CD4-positive, alpha-beta T cell treated with Interleukin-12 subunit alpha and Interleukin-12 subunit beta, for 1 hour (primary cell): ENCODE data around the gene CTSK.
"Not testable (repeated sequence)": the region's sequence is repeated elsewhere in the genome, so short reads cannot be mapped to it uniquely, and the experiment has no call there.

Source experiments
- DNase-seq: peaks from one replicate; pipeline ENCODE4 v3.0.0-alpha.2; 2020

The CTSK gene

DNA sequence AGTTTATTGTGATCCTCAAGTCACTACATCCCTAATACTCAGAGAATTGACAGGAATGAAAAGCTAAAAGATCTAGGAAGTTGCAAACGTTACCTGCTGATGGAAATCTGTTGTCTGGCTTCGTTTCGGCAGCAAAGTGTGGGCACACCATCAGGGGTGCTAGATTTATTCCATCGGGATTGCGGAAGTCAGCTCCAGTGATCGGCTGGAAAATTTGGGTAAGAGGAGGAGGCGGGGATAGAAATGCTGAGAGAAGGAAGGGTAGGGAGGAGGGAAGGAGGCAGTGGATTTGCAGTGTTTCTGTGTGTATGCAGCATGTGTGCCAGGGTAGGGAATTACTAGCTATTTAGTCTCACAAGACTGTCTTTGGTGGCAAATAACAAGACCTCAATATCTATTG is at the start of gene CTSK:
Gene CTSK (minus strand): TSS at position 140 of the 400 bp plus-strand sequence. CDS start 1,455 bp downstream, outside the sequence.
- DNase-seq, result no peak

- not testable (repeated sequence) for DNase-seq
Observed at GRCh38 chr1:150852734-150853133, 44.7 kb upstream of the CTSK start.

DNA sequence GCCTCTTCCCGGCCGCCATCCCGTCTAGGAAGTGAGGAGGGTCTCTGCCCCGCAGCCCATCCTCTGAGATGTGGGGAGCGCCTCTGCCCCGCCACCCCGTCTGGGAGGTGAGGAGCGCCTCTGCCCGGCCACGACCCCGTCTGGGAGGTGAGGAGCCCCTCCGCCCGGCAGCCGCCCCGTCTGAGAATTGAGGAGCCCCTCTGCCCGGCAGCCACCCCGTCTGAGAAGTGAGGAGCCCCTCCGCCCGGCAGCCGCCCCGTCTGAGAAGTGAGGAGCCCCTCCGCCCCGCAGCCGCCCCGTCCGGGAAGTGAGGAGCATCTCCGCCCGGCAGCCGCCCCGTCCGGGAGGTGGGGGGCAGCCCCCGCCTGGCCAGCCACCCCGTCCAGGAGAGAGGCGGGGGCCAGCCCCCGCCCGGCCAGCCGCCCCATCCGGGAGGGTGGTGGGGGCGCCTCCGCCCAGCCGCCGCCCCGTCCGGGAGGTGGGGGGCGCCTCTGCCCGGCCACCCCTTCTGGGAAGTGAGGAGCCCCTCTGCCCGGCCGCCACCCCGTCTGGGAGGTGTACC is 42.8 kb upstream of the CTSK start:
- DNase-seq, result not testable (repeated sequence)

- no peak for DNase-seq
Observed at GRCh38 chr1:150846473-150847146, 38.5 kb upstream of the CTSK start.

- no peak for DNase-seq
Observed at GRCh38 chr1:150843474-150843873, 35.4 kb upstream of the CTSK start.

GRCh38 chr1:150842964-150843363 is 34.9 kb upstream of the CTSK start:
- DNase-seq, result no peak

DNA sequence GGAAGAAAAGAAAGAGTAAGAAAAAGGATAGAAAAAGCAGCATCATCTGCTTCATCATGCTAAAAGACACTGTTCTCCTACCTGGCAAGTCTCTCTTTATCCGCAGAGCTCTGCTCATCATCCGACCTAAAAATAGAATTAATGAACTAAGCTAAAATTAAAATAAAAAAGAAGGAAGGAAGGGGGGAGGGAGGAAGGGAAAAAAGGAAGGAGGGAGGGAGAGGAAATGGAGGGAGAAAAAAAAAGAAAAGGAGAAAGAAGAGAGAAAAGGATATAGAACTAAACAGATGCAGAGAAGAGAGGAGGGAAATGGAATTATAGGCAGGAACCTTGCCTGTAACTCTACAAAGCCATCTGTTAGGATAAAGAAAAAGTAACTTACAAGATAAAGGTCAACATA is 34.3 kb upstream of the CTSK start:
- no peak for DNase-seq

- DNase-seq, result peak; percentile 33
Observed at GRCh38 chr1:150841626-150842025, 33.6 kb upstream of the CTSK start.

- DNase-seq, result not testable (repeated sequence)
Observed at GRCh38 chr1:150840850-150841249, 32.8 kb upstream of the CTSK start.

DNA sequence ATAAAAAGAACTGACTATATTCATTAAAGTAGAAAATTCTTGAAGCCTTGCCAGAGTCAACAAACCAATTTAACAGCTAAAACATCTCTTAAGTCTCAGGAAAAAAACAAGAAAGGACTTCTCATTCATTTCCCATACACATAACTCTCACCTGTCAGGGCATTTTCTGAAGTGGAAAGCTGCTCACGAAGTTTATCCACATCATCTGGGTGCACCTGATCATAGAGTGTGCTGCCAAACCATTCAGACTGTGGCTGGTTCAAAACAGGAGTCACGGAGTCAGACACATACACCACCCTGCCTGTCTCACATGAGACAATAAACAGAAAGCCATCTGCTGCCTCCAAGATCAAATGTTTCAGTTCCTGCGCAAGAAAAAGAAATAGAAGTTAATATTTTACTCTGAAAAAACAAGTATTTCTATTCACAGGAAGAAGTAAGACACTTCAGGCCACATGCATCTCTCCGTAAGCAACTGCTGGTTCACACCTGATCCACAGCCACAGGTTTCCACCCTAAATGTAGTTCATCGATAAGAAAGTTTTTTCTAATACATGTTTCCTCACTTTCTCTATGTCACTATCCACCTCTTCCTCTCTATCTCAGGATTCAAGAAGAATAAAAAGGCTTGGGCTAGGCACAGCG is 28.2 kb upstream of the CTSK start:
- DNase-seq, result no peak

GRCh38 chr1:150833961-150834360 is 25.9 kb upstream of the CTSK start:
- not testable (repeated sequence) for DNase-seq

- DNase-seq, result no peak
Observed at GRCh38 chr1:150832597-150832996, 24.5 kb upstream of the CTSK start.

DNA sequence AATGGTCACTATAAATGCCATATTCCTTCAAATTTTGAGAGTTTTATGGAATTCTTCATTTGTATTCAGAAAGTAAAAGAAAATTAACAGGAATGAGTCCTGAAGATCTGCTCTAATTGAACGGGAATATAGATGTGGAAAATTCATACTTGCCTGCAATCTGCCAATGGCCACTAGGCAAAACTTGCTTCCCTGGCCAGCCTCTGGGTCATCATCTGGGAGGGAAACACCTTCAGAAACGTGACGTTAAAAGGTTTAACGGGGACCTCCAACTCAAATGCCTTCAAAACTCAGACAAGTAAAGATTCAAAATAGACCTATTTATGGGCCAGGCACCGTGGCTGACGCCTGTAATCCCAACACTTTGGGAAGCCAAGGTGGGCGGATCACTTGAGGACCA is 21.7 kb upstream of the CTSK start:
- DNase-seq, result no peak

DNA sequence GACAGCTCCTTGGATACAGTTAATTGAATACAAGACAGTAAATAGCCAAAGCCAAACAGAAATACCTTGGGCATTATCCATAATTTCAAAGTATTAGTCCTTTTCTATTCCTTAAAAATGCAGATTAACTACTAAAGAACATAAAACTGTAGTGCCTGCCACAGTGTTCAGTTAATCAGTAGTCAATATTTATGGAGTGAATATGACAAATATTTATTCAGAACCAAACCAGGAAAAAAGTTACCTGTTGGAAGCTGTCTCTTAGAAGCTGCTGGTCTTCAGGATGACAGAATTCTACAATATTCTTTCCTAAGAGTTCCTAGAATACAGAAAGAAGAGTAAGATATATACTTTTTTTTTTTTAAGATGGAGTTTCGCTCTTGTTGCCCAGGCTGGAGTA is 18.2 kb upstream of the CTSK start:
- DNase-seq, result no peak

DNA sequence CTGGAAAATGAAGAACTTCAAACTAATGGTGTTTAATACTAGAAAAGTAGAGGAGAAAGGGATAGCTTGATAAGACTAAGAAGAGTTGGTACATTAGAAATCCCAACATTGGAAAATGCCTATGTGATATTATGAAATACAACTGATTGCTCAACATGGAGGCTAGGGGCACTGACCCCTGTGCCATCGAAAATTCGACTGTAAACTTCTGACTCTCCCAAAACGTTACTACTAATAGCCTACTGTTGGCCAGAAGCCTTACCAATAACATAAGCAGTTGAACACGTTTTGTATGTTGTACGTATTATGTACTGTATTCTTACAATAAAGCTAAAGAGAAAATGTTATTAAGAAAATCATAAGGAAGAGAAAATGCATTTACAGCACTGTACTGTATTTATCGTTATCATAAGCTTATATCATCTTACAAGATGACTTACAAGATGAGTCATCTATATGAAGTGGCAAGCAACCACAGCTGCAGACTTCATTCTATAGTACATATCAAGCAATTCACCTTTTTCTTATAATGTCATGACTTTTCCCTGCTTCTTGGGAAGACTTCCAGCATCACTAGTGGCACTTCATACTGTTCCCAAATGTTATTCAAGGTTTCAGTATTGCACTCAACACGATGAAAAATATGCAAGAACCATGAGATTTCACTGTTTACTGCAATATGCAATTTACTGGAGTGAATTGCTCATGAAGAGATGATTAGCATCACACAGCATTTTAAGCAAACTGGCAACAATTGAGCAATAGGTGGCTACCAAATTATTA is 12.9 kb upstream of the CTSK start:
- no peak for DNase-seq

DNA sequence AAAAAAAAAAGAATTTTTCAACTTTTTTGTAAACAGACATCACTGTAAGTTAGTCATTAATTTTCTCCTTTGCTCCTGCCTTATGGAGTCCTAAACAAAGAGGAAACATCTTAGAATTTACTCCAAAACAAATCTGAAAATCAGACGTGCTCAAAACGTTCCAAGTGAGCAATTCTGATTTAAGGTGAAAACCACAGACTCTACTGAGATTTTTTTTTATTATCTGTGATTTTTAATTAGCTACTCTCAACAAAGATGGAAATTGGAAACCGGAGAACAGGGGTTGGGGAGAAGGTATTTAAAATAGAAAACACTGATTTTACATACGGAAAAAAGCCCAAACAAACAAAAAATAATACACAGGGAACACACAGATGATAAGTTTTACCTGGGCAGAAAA is 7.8 kb upstream of the CTSK start:
- no peak for DNase-seq

- DNase-seq, result peak; percentile 34
Observed at GRCh38 chr1:150813028-150813707, 5.1 kb upstream of the CTSK start.

GRCh38 chr1:150810958-150811659 is 3.0 kb upstream of the CTSK start:
- no peak for DNase-seq

DNA sequence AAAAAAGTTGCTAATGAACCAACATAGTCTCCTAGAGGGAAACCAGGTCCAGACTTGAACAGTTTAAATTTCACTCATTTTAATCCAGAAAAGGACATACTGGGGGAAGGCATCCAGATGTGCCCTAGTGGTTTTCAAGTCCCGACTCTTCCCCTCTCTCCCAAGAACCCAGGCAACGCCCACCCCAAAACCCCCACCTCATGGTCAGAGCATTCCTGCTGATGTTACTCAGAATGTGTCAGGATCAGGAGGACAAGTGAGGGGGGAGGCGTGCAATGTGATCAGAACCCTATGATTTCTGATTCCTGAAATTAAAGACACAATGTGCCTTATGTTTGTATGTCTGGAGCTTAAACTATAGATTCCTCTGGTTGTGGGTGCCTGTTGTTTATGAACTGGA is 1.6 kb upstream of the CTSK start:
- DNase-seq, result no peak

DNA sequence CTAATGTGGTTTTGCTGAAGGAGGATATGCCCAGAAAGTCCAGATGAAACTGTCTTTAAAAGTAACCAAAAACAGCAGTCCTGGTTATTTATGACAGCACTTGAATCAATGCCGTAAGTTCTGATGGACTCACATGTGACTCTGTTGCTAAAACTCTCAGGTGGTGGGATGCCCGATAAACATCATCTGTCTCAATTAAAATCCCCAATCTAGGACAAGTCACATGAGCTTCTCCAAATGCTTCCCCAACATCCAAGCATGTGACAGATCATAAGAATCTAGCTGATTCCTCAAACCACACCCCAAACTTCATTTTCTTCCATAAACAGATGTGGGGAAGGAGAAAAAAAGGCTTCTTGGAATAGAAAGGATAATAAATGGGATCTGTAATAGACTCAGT is 786 bp upstream of the CTSK start:
- no peak for DNase-seq

DNA sequence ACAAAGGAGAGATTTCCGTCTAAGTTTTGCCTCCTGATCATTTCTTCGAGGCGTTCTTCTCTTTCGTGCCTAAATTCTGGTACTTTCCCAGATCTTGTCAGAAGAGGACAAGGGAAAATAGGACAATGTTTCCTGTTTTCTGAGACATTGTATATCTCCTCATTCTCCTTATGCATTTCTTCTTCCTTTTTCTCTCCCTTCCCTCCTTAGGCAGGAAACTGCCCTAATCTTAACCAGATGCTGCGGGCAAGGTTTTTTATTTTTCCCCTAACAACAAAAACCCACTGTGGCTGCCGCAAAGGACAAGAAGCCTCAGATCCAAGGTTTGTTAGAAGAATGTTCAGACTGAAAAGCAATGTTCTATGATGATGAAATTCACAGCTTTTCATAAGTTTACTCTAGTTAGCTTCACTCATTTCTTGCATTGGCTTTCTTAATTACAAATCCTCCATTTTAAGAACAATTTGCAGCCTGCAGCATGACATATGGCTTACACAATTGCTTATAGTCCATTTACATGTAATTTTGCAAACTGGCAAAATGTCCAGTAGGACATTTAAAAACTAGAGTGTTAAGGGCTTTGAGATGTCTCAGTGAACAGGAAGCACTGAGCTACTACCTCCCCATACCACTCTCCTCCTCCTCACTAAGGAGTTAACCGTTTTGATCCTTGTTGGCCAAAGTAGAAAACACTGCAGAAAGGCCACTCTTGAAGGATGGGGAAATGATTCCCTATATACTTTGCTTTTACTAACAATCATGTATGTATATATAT is 624 bp downstream of the CTSK start:
- no peak for DNase-seq

- DNase-seq, result no peak
Observed at GRCh38 chr1:150805899-150806298, 2.2 kb downstream of the CTSK start.
